GM08714 (cell line): ENCODE data around the gene CLOCK.

ENCODE experiments used
- H3K4me3 ChIP-seq: fragments of 200-500 bp; sonication (Bioruptor generic); 2 replicates; pipeline ENCODE4 v1.5.1; 2014; ENCODE audit warnings: mild to moderate bottlenecking, low read length, inconsistent platforms
- ZNF274 ChIP-seq: IDR thresholded peaks from 2 replicates; pipeline ENCODE4 v1.6.1; 2012; ENCODE audit warnings: mild to moderate bottlenecking, low read depth, low read length

Gene CLOCK

GRCh38 chr4:55528491-55528890 is 18.2 kb downstream of the CLOCK start:
- TF ChIP-seq ZNF274, result no peak
- no peak overlapping the region for H3K4me3 ChIP-seq

DNA sequence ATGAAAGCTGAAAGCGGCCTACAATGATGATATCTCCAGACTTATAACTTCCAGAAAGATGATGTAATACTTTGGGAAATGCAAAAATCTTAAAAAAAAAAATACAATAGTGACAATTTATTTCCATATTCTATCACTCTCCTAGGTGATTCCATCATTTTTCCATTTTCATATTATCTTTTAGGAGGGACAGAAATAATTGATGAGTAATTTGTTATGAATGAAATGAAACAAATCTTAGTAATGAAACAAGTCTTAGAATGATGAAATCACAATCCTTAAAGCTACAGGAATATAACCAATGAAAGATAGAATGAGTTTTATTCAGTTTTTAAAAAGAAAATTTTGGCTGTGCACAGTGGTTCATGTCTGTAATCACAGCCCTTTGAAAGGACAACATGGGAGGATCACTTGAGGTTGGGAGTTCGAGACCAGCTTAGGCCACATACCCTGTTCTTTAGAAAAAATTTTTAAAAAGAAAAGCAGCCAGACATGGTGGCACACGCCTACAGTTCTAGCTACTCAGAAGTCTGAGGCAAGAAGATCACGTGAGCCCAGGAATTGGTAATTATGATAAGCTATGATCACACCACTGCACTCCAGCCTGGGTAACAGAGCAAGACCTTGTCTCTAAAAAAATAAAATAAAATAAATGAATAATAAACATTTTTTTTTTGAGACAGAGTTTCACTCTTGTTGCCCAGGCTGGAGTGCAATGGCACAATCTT is 21.7 kb downstream of the CLOCK start:
- no peak overlapping the region for H3K4me3 ChIP-seq
- no peak for TF ChIP-seq ZNF274

GRCh38 chr4:55518442-55518841 is 28.3 kb downstream of the CLOCK start:
- no peak for TF ChIP-seq ZNF274
- H3K4me3 ChIP-seq, result no peak overlapping the region

DNA sequence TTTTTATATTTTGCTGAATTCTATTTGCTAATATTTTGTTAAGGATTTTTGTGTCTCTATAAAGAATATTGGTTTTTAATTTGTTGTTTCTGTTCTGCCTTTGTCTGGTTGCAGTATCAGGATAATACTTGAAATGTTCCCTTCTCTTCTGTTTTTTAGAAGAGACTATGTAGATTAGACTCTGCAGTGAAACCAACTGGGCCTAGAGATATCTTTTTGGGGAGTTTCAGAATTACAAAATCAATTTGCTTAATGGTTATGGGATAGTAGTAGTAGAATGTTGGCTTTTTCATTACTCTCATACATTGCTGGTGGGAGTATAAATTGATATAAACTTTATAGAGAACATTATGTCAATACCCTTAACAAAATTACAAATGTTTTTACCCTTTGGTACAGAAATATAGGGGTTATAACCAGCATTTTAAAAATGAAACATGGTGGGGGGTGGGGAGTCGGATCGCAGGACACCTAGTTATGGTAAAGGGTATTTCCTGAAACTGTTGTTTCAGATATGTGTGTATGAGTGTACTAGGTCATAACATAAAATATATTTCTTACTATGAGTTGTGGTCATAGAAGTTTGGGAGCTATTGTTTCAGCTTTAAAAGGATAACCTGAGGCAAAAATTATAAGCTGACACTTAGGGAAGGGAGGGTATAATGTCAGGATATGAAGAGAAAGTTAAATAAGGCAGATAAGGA is 29.0 kb downstream of the CLOCK start:
- no peak overlapping the region for H3K4me3 ChIP-seq
- no peak for TF ChIP-seq ZNF274

GRCh38 chr4:55512922-55513571 is 33.7 kb downstream of the CLOCK start:
- H3K4me3 ChIP-seq, result no peak overlapping the region
- TF ChIP-seq ZNF274, result no peak

GRCh38 chr4:55512077-55512476 is 34.6 kb downstream of the CLOCK start:
- TF ChIP-seq ZNF274, result no peak
- no peak overlapping the region for H3K4me3 ChIP-seq

DNA sequence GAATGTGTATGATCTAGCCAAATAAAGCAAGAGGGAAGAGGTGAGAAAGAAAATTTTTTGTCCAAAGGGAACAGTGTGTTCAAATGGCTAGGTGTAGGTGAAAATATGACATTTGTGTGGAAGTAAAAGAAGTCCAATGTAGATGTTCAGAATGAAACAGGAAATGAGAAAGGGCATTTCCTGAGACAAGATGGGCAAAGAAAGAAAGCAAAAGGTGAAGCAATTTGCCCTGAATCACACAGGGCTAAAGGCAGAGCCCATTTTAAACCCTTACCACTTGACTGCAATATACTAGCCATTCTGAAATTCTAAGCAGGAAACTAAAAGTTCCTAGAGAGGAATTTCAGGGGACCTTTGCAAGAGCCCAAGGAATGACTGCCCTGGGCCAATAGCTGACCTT is 36.0 kb downstream of the CLOCK start:
- TF ChIP-seq ZNF274, result no peak
- no peak overlapping the region for H3K4me3 ChIP-seq

DNA sequence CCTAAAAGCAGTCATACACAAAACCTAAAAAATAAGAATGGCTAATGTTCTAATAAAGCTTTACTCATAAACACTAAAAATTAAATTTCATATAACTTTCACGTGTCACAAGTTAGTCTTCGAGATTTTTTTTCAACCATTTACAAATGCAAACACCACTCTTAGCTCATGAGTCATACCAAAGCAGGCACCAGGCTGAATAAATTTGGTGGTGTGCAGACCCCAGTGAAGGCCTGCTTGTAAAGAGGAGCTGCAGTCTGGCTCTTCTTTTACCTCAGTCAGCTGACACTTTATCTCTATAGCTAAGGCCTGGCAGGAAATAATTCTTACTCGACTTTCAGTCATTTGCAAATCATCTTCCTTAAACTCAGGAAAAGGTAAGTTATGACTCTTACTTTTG is 37.4 kb downstream of the CLOCK start:
- no peak overlapping the region for H3K4me3 ChIP-seq
- no peak for TF ChIP-seq ZNF274

DNA sequence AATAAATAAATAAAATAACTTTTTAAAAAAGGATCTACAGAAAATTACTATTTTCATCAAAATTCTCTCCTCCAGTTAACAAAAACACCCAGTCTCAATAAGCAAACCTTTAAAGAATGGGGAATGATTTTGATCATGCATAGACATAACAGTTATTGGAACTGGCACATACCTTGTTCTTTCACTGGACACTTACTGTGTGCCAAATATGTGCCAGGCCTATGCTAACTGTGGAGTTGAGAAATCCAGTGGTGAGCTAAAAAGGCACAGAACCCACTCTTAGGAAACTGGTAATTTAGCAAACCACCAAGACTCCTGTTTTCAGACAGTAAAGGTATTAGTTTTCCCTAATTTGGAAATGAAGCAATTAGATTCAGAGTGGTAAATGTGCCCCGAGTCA is 39.1 kb downstream of the CLOCK start:
- TF ChIP-seq ZNF274, result no peak

DNA sequence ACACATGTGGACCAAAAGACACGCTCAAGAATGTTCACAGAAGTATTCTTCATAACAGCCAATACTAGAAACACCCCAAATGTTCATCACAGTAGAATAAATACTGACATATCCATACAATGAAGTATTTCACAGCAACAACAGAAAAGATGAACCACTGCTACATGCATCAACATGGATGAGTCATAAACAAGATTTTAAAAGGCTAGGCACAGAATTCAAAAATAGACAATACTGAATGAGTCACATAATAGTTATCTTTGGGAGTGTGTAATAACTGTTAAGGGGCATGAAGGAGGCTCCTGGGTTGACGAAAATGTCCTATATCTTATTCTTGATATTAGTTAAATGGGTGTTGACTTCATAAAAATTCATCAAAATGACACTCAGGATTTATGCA is 43.5 kb downstream of the CLOCK start:
- no peak for TF ChIP-seq ZNF274
- no peak overlapping the region for H3K4me3 ChIP-seq

More for the DNA sequence above, 39.1 kb downstream of the CLOCK start:
- no peak overlapping the region for H3K4me3 ChIP-seq

GRCh38 chr4:55500072-55500471 is 46.6 kb downstream of the CLOCK start:
- TF ChIP-seq ZNF274, result no peak
- no peak overlapping the region for H3K4me3 ChIP-seq

GRCh38 chr4:55499495-55499894 is 47.2 kb downstream of the CLOCK start:
- H3K4me3 ChIP-seq, result no peak overlapping the region
- no peak for TF ChIP-seq ZNF274

- no peak overlapping the region for H3K4me3 ChIP-seq
- TF ChIP-seq ZNF274, result no peak
Observed at GRCh38 chr4:55498051-55498450, 48.7 kb downstream of the CLOCK start.

- TF ChIP-seq ZNF274, result no peak
- no peak overlapping the region for H3K4me3 ChIP-seq
Observed at GRCh38 chr4:55491486-55491885, 55.2 kb downstream of the CLOCK start.

DNA sequence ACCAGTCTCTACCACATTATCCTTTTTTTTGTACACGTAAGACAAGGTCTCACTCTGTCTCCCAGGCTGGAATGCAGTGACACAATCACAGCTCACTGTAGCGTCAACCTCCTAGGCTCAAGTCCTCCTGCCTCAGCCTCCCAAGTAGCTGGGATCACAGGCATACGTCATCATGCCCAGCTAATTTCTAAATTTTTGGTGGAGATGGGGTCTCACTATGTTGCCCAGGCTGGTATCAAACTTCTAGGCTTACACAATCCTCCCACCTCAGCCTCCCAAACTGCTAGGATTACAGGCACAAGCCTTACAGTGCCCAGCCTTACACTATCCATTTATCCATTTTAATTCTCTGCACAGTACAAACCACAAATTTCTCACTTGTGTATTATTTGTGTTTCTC is 58.0 kb downstream of the CLOCK start:
- no peak for TF ChIP-seq ZNF274
- H3K4me3 ChIP-seq, result no peak overlapping the region
